Activated T-cell treated with anti-CD3 and anti-CD28 coated beads, Interleukin-2, amount 50 U/mL, for 48 hours (primary cell): ENCODE data around the gene ZNF19.

Experiments used
- DNase-seq, 2 experiments: peaks; one replicate each; pipeline ENCODE4 v3.0.0-alpha.2; 2020

The ZNF19 gene

GRCh38 chr16:71440669-71441347, 48.3 kb downstream of the ZNF19 start:
- DNase-seq: peak; percentile 39 to 41

GRCh38 chr16:71439523-71439922, 49.6 kb downstream of the ZNF19 start:
- DNase-seq: no peak

GRCh38 chr16:71436473-71436872, 52.7 kb downstream of the ZNF19 start:
- DNase-seq: no peak

- DNase-seq: no peak
Measured at GRCh38 chr16:71432906-71433305, 56.2 kb downstream of the ZNF19 start.

GRCh38 chr16:71431991-71432390, 57.1 kb downstream of the ZNF19 start:
- no peak for DNase-seq

GRCh38 chr16:71431176-71431575, 57.9 kb downstream of the ZNF19 start:
- no peak for DNase-seq

- DNase-seq: no peak
Measured at GRCh38 chr16:71430744-71431143, 58.4 kb downstream of the ZNF19 start.

DNA sequence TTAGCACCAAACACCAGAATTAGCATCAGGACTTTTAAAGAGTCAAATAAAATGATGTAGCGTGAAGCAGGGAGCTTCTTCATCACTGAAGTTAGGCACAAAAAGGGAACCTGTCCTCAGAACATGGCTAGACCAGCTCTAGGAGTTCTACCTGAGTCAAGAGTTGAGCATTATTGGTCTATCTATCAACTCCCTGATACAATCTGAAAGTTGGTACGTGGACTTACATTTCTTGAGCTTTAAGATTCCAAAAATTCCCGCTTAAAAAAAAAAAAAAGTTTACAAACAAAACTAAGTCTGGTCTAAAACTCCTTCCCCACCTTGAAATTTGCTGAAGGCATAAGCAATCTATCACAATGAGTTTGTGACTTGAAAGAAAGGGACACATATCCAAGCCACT, 59.5 kb downstream of the ZNF19 start:
- no peak for DNase-seq

- DNase-seq: no peak
Measured at GRCh38 chr16:71428883-71429282, 60.2 kb downstream of the ZNF19 start.

GRCh38 chr16:71428385-71428784, 60.7 kb downstream of the ZNF19 start:
- DNase-seq: no peak

- no peak for DNase-seq
Measured at GRCh38 chr16:71426880-71427615, 62.1 kb downstream of the ZNF19 start.

- DNase-seq: peak; percentile 73 to 77
Measured at GRCh38 chr16:71426069-71426879, 62.9 kb downstream of the ZNF19 start.

GRCh38 chr16:71425746-71426068, 63.4 kb downstream of the ZNF19 start:
- no peak for DNase-seq

DNA sequence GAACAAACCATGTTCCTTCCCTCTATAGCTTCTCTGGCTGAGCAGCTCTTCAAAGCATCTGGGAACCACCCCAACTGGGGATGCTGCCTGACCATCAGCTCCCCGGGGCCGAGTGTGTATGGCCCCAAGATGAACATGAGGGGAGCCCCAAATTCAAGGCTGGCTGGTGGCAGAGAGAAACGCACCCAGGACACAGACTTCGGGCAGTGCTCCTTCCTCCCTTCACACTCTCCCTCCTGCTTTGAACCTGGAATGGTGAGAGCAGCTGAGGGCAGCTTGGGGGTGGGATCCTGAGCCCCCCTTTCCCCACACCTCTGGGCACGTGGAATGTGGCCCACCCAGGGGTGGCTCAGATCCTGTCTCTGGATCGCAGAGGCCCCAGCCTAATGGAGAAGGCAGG, 64.5 kb downstream of the ZNF19 start:
- no peak for DNase-seq

DNA sequence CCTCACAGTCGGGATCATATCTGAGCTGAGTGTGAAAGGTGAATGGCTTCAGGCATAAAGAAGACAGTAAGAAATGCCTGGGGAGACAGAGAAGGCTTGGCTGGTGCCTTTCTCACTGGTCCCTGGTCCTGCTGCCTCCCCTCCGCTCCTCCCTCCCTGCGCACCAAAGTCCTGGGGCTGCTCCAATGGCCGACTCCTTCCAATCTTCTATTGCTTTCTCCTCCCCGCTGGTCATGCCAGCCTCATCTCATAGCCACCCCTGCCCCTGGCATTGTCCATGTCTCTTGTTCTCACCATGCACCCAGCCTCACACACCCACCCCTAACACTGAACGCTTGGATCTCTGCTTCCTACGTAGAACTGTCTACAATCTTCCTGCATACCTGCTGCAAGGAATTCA, 65.3 kb downstream of the ZNF19 start:
- no peak for DNase-seq
